Right renal pelvis (tissue), 4 donors: Measurements from ENCODE around the gene STK39. TPM values are rescaled to one million over a fixed set of nuclear protein-coding genes. Genes with fewer than 3 reads are reported as not detected.

Experiments used
- DNase-seq, 4 donors: peaks; one replicate each; pipeline ENCODE4 v3.0.0-alpha.2; 2013; ENCODE audit warnings: low read depth in 4 of 4, low spot score in 3 of 4, missing footprints in 1 of 4
- polyA plus RNA-seq, 4 donors: library from polyadenylated mRNA; unstranded; fragments of 120-200 nt; gene quantifications; one replicate each; pipeline ENCODE4 v1.2.1, GENCODE V29; 2013; ENCODE audit not compliant: insufficient read length in 4 of 4

The STK39 gene
- polyA plus RNA-seq, 4 donors: 31.2 to 39.8 (median 38.6) TPM

GRCh38 chr2:168244318-168244717 lies 3.1 kb downstream of the STK39 start:
- DNase-seq: peak in 3 of 4 donors; percentile 16 to 51 (median 42)

GRCh38 chr2:168243061-168243460 lies 4.3 kb downstream of the STK39 start:
- DNase-seq: no peak

- no peak for DNase-seq
These were observed 5.6 kb downstream of the STK39 start for GRCh38 chr2:168241746-168242145.

- no peak for DNase-seq
These were observed 6.2 kb downstream of the STK39 start for GRCh38 chr2:168241208-168241607.

- DNase-seq: no peak
These were observed 8.1 kb downstream of the STK39 start for GRCh38 chr2:168239281-168239680.

- DNase-seq: no peak
These were observed 9.7 kb downstream of the STK39 start for GRCh38 chr2:168237741-168238140.

GRCh38 chr2:168234407-168235085 lies 12.8 kb downstream of the STK39 start:
- no peak for DNase-seq

- no peak for DNase-seq
These were observed 13.5 kb downstream of the STK39 start for GRCh38 chr2:168233726-168234406.

GRCh38 chr2:168233166-168233565 lies 14.2 kb downstream of the STK39 start:
- DNase-seq: no peak

- DNase-seq: no peak
These were observed 15.7 kb downstream of the STK39 start for GRCh38 chr2:168231609-168232241.

GRCh38 chr2:168230389-168230788 lies 17.0 kb downstream of the STK39 start:
- no peak for DNase-seq

- no peak for DNase-seq
These were observed 23.0 kb downstream of the STK39 start for GRCh38 chr2:168224346-168224745.

GRCh38 chr2:168222088-168222487 lies 25.3 kb downstream of the STK39 start:
- DNase-seq: no peak

GRCh38 chr2:168220965-168221819 lies 26.2 kb downstream of the STK39 start:
- no peak for DNase-seq

GRCh38 chr2:168217920-168218319 lies 29.5 kb downstream of the STK39 start:
- DNase-seq: no peak

GRCh38 chr2:168216351-168217005 lies 30.9 kb downstream of the STK39 start:
- no peak for DNase-seq

GRCh38 chr2:168215813-168216212 lies 31.6 kb downstream of the STK39 start:
- no peak for DNase-seq

- DNase-seq: no peak
These were observed 34.5 kb downstream of the STK39 start for GRCh38 chr2:168212866-168213265.

- DNase-seq: no peak
These were observed 35.2 kb downstream of the STK39 start for GRCh38 chr2:168212167-168212566.

- DNase-seq: no peak
These were observed 35.7 kb downstream of the STK39 start for GRCh38 chr2:168211664-168212163.
